GM18507 (cell line): Measurements from ENCODE around the gene SUSD2.
"Not testable (repeated sequence)": the region's sequence is repeated elsewhere in the genome, so short reads cannot be mapped to it uniquely, and the experiment has no call there.

Experiments
- DNase-seq: peaks from one replicate; pipeline ENCODE4 v3.0.0; 2011; ENCODE audit warnings: low read depth; ENCODE audit not compliant: insufficient read length; ENCODE audit errors: extremely low spot score
- FAIRE-seq: peaks from 2 replicates; lab custom pipeline; 2011; peaks lifted over from hg19 to GRCh38; lab: Jason Lieb, UNC

Gene SUSD2

DNA sequence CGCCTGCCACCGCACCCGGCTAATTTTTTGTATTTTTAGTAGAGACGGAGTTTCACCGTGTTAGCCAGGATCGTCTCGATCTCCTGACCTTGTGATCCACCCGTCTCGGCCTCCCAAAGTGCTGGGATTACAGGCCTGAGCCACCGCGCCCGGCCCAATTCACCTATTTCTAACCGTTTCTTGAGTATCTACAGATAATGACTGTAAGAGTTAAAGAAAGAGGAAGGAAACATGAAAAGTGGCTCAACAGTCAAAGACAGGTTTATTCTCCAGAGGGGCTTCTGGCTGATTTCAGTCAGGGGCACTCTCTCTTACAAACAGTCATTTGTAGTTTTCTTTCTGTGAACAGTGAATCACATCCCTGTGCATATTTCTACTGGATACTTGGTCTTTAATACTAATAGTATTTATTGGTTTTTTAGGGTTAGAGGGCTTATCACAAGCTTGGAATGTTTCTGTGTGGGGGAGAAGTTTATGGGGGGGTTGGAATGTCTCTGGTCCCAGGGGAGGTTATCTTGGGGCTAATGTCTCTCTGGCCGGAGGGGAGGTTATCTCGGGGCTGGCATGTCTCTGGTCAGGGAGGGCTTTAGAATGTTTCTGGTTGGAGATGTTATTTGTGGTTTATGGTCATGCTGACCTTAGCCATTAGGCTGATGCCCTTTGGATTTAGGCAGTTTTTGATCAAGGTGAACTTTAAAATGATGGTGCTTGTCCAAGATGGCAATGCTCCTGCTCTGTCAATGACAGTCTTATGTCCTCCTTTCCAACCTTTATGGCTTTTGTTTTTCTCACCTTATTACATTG, 25.4 kb downstream of the SUSD2 start:
- not testable (repeated sequence) for FAIRE-seq, DNase-seq

DNA sequence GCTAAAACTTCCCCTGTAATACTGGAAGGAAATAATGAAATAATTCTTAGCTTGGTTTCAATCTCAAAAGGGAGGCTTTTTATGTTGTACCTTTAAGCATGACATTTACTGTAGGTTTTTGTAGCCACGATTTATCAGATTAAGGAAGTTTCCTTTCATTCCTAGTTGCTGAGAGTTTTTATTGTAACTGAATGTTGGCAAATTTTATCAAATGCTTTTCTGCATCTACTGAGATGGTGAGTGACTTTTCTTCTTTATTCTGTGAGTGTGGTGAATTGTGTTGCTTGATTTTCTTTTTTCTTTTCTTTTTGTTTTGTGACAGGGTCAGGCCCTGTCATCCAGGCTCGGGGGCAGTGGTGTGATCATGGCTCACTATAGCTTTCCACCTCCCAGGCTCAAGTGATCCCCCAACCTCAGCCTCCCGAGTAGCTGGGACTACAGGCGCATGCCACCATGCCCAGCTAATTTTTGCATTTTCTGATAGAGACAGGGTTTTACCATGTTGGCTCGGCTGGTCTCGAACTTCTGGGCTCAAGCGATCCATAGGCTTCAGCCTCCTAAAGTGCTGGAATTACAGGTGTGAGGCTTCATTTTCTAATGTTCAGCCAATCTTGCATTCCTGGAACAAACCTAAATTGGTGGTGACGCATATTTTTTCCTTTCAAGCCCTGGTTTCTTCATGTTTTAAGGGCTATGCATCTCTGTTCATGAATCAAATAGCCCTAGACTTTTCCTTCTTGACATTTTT, 26.2 kb downstream of the SUSD2 start:
- DNase-seq (no peak), FAIRE-seq (no peak)

DNA sequence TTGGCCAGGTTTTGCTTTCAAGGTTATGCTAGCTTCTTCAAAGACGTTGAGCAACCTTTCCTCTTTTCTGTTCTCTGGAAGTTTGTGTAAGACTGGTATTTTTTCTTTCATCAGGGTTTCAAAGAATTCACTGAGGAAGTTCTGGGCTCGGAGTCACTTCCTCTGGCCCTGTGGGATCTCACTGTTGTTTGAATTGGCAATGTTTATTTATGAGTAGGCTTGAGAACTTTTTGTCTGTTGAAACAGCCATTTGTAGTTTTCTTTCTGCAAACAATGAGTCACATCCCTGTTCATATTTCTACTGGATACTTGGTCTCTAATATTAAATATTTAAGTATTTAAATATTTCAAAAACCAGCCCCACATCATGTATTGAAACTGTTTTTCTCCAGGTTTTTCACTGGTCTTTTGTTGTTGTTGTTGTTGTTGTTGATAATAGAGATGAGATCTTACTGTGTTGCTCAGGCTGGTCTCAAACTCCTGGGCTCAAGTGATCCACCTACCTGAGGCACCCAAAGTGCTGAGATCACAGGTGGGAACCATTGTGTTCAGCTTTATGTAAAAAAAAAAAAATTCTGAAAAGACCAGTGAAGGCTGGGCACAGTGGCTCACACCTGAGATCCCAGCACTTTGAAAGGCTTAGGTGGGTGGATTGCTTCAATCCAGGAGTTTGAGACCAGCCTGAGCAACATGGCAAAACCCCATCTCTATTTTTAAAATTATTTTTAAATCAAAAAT, 26.9 kb downstream of the SUSD2 start:
- FAIRE-seq, result no peak
- no peak for DNase-seq

DNA sequence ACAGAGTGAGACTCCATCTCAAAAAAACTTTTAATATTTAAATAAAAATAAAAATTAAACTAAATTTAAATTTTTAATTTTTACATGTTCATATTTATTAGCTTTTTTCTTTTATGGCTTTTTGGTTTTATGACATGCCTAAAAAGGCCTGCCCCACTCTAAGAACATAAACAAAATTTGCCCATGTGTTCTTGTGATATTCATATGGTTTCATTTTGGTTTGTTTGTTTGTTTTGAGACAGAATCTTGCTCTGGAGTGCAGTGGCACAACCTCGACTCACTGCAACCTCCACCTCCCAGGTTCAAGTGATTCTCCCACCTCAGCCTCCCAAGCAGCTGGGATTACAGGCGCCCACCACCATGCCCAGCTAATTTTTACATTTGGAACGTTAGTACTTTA, 27.7 kb downstream of the SUSD2 start:
- DNase-seq (no peak), FAIRE-seq (no peak)

DNA sequence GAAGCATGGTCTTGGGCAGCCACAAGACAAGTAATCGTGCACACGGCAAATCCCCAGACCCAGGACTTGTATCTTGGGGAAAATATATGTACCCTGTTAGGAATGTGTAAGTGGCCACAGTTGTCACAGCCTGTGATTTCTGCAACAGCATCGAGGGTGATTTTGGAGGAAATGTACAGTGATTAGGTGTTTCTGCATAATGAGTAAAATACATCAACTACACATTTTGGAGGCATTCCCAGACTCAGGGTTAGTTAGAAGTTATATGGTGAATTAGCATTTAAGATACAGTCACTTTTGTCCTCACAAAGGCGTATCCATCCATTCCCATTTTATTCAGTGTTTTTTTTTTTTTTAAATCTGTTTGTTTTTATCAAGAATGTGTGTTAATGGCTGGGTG, 28.4 kb downstream of the SUSD2 start:
- FAIRE-seq (no peak), DNase-seq (no peak)

DNA sequence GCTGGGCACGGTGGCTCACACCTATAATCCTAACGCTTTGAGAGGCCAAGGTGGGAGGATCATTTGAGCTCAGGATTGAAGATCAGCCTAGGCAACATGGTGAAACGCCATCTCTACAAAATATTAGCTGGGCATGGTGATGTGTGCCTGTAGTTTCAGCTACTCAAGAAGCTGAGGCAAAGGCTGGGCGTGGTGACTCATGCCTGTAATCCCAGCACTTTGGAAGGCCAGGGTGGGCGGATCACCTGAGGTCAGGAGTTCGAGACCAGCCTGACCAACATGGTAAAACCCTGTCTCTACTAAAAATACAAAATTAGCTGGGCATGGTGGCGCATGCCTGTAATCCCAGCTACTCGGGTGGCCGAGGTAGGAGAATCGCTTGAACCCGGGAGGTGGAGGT, 29.1 kb downstream of the SUSD2 start:
- not testable (repeated sequence) for DNase-seq, FAIRE-seq

DNA sequence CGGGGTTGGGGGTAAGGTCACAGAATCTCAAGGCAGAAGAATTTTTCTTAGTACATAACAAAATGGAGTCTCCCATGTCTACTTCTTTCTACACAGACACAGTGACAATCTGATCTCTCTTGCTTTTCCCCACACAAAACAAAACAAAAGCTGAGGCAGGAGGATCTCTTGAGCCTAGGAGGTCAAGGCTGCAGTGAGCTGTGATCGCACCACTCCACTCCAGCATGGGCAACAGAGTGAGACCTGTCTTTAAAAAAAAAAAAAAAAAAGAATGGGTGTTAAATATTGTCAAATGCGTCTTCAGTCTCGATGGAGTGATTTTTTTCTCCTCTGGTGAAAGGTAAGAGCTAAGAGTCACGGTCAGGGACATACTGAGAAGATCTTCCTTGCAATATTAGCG, 30.4 kb downstream of the SUSD2 start:
- not testable (repeated sequence) for FAIRE-seq, DNase-seq

DNA sequence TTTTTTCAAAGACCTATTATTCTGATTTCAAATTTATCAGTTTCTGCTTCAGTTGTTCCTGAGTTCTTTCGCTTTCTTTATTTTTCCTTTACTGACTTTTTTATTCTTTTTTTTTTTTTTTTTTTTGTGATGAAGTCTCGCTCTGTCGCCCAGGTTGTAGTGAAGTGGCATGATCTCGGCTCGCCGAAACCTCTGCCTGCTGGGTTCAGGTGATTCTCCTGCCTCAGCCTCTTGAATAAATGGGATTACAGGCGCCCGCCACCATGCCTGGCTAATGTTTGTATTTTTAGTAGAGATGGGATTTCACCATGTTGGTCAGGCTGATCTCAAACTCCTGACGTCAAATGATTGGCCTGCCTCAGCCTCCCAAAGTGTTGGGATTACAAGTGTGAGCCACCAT, 31.8 kb downstream of the SUSD2 start:
- FAIRE-seq, DNase-seq: not testable (repeated sequence)

DNA sequence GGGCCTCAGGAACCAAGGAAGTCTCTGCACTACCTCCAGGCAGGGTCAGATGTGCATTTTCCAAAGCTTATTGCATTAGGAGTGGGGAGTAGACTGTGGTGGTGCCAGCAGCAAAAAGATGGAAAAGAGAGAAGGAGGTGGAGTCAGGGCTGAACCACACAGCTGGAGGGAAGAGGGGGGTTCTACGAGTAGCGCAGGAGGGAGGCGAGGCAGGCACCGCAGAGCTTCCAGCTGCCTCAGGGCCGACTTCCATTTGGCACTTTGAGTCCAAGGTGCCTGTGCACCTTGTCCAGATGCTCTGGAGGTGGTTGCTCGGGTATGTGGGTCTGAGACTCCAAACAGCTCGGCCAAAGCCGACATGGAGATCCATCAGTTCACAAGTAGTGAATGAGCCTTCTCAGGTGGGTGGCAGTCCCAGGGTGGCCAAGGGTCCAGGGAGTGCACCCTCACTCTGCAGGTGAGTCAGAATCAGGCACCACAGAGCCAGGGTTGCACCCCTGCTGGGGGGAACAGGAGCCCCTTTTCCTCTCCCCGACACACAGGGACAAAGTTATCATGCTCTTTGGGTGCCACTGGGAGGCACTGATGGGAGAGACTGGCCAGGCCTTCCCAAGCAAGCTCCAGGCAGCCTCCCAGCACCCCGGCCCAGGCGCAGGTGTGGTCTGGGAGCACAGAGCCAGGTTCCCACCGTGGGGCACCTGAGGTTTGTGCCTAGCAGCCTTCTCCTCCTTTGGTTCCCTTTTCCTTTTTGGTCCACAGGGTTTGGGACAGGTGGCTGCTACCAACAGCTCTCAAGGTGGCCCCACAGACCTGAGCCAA, 33.4 kb downstream of the SUSD2 start:
- FAIRE-seq, result no peak
- DNase-seq, result no peak

DNA sequence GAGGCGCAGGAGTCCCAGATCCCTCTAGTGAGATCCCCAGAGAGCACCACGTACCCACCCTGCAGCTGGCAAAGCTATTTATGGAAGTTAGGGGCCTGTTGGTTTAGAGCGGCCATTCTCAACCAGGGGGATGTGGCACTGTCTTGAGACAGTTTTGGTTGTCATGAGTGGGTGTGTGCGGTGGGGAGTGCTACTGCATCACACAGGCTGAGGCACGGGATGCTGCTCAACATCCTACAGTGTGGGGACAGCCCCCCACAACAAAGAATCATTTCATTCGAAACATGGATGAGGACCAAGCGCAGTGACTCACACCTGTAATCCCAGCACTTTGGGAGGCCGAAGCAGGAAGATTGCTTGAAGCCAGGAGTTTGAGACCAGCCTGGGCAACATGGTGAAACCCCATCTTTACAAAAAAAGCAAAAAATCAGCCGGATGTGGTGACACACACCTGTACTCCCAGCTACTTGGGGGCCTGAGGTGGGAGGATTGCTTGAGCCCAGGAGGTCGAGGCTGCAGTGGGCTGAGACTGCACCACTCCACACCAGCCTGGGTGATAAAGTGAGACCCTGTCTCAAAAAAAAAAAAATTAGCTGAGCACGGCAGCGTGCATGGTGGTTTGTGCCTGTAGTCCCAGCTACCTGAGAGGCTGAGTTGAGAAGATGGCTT, 35.4 kb downstream of the SUSD2 start:
- FAIRE-seq (no peak), DNase-seq (no peak)

DNA sequence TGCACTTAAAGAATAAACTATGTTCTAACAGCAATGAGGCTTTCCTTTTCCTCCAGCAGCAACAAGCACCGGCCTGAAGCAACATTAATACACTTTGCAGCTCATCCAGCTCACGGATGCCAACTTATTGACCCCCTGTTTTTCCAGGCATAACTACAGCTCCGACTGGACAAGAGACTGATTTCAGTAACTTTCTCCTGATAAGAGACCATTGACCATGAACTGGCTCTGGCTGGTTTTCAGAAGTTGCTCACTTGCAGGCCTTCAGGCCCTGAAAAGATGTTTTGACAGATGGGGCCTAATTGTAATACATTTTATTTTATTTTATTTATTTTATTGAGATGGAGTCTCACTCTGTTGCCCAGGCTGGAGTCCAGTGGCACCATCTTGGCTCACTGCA, 36.1 kb downstream of the SUSD2 start:
- no peak for FAIRE-seq
- no peak for DNase-seq

DNA sequence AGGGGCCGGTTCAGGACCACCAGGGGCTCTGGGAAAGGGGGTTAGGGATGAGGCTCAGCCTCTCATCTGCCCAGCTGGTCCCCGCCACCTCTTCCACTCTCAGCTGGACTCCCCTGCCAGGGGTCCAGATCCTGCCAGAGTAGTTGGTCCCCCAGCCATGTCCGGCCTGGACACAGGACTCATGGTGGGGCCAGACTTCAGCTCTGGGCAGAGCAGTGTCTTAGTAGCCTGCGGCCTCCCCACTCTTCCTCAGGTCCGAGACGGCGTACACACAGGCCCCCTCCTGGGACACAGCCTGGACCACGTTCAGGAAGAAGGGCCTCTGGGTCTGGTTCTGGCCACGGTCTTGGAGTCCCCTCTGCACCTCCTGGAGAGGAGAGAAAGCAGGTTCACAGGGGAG, 38.5 kb downstream of the SUSD2 start:
- DNase-seq, result no peak
- FAIRE-seq, result no peak

DNA sequence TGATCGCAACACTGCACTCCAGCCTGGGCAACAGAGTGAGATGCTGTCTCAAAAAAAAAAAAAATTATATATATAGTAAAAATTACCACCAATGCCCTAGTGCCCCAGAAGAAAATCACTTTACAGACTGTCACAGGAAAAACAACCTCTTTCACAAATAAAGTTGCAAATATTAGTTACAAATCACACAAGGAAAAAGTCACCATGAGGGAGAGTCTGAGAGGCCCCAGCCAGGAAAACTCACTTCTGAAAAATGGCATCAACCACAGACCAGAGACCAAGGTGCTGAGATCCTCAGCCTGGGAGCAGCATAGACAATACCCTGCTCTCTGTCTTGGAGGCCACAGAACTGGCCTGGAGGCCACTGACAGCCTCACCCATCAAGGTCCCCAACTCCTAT, 43.2 kb downstream of the SUSD2 start:
- DNase-seq (no peak), FAIRE-seq (no peak)

DNA sequence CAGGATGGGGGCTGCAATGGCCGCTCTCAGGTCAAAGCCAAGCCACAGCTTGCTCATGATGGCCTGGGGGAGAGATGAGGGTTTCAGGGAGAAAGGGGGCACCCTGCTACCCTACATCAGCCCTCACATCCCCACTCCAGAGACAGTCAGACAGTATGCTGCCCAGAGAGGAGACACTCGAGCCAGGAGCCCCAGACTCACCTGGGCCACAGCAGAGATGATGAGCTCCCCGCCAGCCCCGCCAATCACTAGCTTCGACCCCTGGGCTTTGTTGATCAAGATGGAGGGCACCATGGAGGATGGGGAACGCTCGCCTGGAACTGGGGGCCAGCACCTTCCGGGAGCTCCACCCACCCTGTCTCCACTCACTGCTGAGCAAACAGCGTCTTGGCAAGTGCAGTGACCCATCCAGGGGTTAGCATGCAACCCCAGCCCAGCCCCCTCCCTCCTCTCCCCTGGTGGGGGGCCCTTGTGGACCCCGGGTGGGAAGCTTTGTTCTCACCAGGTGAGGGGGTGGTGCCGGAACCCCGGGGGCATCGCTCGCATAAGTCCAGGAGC, 43.8 kb downstream of the SUSD2 start:
- no peak for DNase-seq
- no peak for FAIRE-seq

DNA sequence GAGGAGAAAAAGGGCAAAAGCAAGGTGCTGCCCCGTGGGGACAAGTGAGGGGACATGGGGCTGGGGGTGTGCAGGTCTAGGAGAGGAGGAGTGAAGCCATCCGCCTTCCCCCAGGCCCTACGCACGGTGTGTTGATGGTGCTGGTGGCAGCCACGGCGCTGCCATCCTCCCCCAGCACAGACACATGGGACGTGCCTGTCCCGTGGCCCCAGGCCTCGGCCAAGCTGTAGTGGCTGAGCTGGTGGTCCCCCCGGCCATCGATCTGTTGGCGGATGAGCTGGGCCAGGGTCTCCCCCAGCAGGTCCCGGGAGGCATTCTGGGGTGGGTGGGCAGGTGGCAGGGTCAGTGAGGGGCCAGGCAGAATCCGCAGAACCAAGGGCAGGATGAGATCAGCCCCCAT, 44.7 kb downstream of the SUSD2 start:
- DNase-seq (no peak), FAIRE-seq (no peak)

DNA sequence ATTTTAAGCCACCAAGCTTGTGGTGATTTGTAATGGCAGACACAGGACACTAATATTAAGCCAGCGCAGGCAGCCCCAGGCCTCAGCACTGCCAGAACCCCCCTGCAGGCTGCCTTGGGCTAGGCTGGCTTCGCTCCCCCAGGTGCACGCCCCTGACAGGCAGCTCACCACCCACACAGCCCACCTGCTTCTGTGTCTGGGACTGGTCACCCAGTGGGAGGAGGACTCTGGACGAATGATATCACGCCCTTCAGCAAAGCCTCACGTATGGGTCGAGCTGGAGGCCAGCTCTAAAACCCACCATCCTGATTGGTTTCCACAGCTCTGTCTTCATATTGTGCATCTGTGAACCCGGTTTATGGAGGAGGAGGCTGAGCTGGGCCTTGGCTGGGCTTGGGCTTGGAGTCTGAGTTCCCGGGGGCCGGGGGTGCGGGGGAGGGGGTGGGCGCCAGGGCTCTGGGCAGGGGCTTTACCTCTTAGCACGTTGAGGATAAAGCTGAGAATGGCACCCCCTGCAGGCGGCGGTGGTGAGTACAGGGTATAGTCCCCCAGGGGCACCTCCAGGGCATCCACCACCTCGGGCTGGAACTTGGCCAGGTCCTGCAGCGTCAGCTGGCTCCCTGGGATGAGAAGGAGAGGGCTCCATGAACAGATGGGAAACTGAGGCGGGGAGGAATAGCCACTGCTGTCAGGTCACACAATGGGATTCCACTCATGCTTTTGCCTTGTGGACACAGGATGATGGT, 49.8 kb downstream of the SUSD2 start:
- no peak for FAIRE-seq
- no peak for DNase-seq

DNA sequence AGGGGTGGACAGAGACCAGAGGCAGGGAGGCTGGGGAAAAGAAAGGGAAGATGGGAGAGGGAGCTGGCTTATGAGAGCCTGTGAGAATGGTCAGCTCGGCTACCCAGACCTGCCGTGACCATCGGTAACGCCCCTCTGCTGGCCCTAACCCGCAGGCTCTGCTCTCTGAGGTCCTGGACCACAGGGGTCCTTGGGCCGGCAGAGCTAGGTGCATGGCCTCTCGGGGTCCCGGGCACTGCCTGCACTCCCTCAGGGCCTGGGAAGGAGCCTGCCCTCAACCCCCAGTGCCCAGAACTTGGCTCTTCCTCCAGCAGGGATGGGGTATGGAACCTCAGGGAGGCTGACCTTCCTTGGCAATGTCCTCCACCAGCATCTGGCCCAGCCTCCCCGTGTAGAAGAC, 50.4 kb downstream of the SUSD2 start:
- DNase-seq (no peak), FAIRE-seq (no peak)

DNA sequence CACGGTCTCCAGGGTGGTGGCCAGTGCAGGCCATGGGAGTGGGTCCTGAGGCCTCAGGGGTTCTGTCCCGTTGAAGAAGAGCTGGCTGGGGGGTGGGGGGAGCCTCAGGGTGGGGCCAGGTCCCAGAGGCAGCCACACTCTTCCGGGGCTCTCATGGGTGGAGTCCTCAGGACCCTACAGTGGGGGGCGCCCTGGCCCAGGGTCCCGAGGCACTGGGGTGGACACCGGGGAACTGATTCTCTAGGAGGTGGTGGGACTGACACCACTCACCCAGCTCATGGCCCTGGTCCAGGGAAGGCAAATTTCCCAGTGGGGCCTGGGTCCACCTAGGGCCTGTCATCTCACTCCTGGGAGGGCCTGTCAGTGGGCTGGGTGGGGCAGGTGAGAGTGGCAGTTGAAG, 50.8 kb downstream of the SUSD2 start:
- FAIRE-seq, result no peak
- no peak for DNase-seq
